Testis (tissue), 3 donors: ENCODE data around the gene THAP8. TPM values are rescaled to one million over a fixed set of nuclear protein-coding genes. Genes with fewer than 3 reads are reported as not detected.

Experiments
- DNase-seq: peaks from one replicate; pipeline ENCODE4 v3.0.0-alpha.2; 2019
- H3K27ac ChIP-seq, 2 donors: fragments of 200-600 bp; sonication (generic); one replicate each; pipeline ENCODE4 v1.5.1; 2019
- H3K27me3 ChIP-seq: fragments of 200-600 bp; sonication (generic); one replicate; pipeline ENCODE4 v1.5.1; 2019
- H3K36me3 ChIP-seq: fragments of 200-600 bp; sonication (generic); one replicate; pipeline ENCODE4 v1.5.1; 2017; ENCODE audit warnings: low read depth; ENCODE audit errors: missing control alignments
- H3K4me1 ChIP-seq: fragments of 200-600 bp; sonication (generic); one replicate; pipeline ENCODE4 v1.5.1; 2019
- H3K4me3 ChIP-seq, 2 donors: fragments of 200-600 bp; sonication (generic); one replicate each; pipeline ENCODE4 v1.5.1; 2017 to 2019
- H3K9me3 ChIP-seq: fragments of 200-600 bp; sonication (generic); one replicate; pipeline ENCODE4 v1.5.1; 2017
- POLR2A ChIP-seq: fragments of 450-650 bp; IDR thresholded peaks from one replicate; pipeline ENCODE4 v1.6.1; 2017; ENCODE audit warnings: antibody characterized with exemption, mild to moderate bottlenecking, moderate library complexity
- WGBS, 2 donors: methylation state at CpG; one replicate each; pipeline ENCODE4 v1.1.5; 2018; 5-methylcytosine and 5-hydroxymethylcytosine counted together
- intact Hi-C: fragments of 100-400 bp; cut with DNase I; formaldehyde crosslinking; loops from one replicate; pipeline ENCODE4 v1.15.1; 2023; ENCODE audit warnings: low total_unique reads
- polyA plus RNA-seq: library from polyadenylated mRNA; stranded (reverse); fragments of 350-450 nt; fragmentation: Illumina TruSeq; extraction: RNeasy Lipid Tissue Mini Kit (QIAGEN cat#74804); gene quantifications from one replicate; pipeline ENCODE4 v1.2.3, GENCODE V29; 2014; ENCODE audit warnings: low read depth, low replicate concordance; ENCODE audit not compliant: insufficient read depth
- total RNA-seq, 2 donors: library from RNA; depleted of rRNA; stranded (reverse); fragments of >200 nt; gene quantifications; one replicate each; pipeline ENCODE4 v1.2.3, GENCODE V29; 2016
- TF ChIP-seq, protein P1 (sequence below), 3 experiments: fragments of 450-650 bp in 2 of 3; fragments of 200-600 bp in 1 of 3; sonication (generic) in 1 of 3; IDR thresholded peaks; one replicate each; pipeline ENCODE4 v1.5.1; 2016 to 2019; ENCODE audit warnings: antibody characterized with exemption in 3 of 3, mild to moderate bottlenecking in 2 of 3, moderate library complexity in 1 of 3

THAP8 gene
- total and polyA plus RNA-seq, 3 donors from 2014 or later: 25.0 to 34.2 (median 25.8) TPM

DNA sequence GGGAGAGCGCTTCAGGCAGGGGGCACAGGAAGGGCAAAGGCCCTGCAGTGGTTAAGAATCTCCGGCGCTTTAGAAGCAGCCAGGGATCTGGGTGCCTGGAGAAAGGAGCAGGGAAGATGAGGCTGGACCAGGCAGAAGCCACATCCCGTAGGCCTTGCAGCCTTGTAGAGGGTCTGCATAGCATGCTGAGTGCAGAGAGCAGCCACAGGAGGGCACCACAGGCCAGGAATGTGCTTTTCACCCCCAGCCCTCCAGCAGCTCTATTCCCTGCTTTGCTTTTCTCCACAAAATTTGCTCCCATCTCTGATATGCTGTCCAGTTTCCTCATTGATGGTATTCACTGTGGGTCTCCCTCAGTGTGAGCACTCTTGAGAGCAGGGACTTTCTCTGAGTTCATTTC, 6.3 kb upstream of the THAP8 start:
- TF ChIP-seq POLR2A: no peak
- TF ChIP-seq, protein P1, sequence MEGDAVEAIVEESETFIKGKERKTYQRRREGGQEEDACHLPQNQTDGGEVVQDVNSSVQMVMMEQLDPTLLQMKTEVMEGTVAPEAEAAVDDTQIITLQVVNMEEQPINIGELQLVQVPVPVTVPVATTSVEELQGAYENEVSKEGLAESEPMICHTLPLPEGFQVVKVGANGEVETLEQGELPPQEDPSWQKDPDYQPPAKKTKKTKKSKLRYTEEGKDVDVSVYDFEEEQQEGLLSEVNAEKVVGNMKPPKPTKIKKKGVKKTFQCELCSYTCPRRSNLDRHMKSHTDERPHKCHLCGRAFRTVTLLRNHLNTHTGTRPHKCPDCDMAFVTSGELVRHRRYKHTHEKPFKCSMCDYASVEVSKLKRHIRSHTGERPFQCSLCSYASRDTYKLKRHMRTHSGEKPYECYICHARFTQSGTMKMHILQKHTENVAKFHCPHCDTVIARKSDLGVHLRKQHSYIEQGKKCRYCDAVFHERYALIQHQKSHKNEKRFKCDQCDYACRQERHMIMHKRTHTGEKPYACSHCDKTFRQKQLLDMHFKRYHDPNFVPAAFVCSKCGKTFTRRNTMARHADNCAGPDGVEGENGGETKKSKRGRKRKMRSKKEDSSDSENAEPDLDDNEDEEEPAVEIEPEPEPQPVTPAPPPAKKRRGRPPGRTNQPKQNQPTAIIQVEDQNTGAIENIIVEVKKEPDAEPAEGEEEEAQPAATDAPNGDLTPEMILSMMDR (IDR thresholded peaks at IDR 0.05): peak; percentile 18 to 32 (median 18)
- DNase-seq: peak; percentile 74
- intact Hi-C loops: no loop called here
- Histone ChIP-seq H3K27me3 (no peaks in the 10 kb centered on the region), H3K9me3 (no peaks in the 10 kb centered on the region), H3K4me3 (no peak overlapping the region), H3K4me1 (peaks cover 5% of the 10 kb centered on the region), H3K36me3 (no peaks in the 10 kb centered on the region), H3K27ac (no peak overlapping the region)
- 76 to 82% methylated on average over 4 of the region's 4 CpGs for WGBS, 2 donors

DNA sequence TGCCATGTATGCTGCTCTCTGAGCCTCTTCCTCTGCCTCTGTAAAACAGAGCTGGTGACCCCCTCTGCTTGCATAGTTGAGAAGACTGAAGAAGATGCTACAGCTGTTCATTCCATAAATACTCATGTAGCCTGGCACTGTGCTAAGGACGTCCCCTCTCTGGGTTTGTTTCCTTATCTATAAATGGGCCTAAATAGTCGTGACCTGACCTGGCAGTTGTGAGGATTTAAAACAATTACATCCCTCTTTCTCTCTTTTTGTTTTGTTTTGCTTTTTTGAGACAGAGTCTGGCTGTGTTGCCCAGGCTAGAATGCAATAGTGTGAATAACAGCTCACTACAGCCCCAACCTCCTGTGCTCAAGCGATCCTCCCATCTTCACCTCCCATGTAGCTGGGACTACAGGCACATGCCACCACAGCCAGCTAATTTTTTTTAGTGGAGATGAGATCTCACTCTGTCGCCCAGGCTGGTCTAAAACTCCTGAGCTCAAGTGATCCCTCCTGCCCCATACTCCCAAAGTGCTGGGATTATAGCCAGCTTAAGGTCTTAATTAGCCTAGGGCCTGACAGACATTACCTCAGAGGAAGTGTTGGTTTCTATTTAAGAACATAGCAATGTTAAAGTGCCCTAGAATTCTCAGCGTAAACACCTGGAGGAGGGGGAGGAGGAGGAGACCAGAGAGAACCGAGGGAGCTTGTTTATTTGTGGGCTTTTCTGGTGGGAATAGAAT, 5.3 kb upstream of the THAP8 start:
- TF ChIP-seq, protein P1 (IDR thresholded peaks at IDR 0.05): no peak
- no peak for TF ChIP-seq POLR2A
- Histone ChIP-seq H3K27ac (no peak overlapping the region), H3K27me3 (no peaks in the 10 kb centered on the region), H3K9me3 (no peaks in the 10 kb centered on the region), H3K4me1 (peaks cover 10% of the 10 kb centered on the region), H3K4me3 (no peak overlapping the region), H3K36me3 (no peaks in the 10 kb centered on the region)
- 88% methylated on average over 6 of the region's 6 CpGs for WGBS, 2 donors
- no peak for DNase-seq
- intact Hi-C loops: loop anchor here (10.0 kb wide), 1 partner anchor 715 kb away; the partner anchor contains the start of gene ZNF850

- WGBS, 2 donors: 87 to 91% methylated on average over 11 to 12 of the region's 12 CpGs
- Histone ChIP-seq H3K9me3 (no peaks in the 10 kb centered on the region), H3K27me3 (no peaks in the 10 kb centered on the region), H3K4me3 (no peak overlapping the region), H3K27ac (no peak overlapping the region), H3K4me1 (peaks cover 10% of the 10 kb centered on the region), H3K36me3 (no peaks in the 10 kb centered on the region)
- DNase-seq: no peak
- TF ChIP-seq POLR2A: no peak
- TF ChIP-seq, protein P1 (IDR thresholded peaks at IDR 0.05): no peak
- intact Hi-C loops: loop anchor here (10.0 kb wide), 1 partner anchor 716 kb away; the partner anchor contains the start of gene ZNF850
These were observed 4.5 kb upstream of the THAP8 start for GRCh38 chr19:36058481-36059179.

GRCh38 chr19:36054733-36055686, 925 bp upstream of the THAP8 start, which contains the start of gene WDR62:
Gene WDR62 (plus strand): TSS chr19:36054897. CDS start chr19:36054972, 75 bp downstream.
- 1 to 2% methylated on average over 29 to 58 of the region's 76 CpGs for WGBS, 2 donors
- Histone ChIP-seq H3K9me3 (no peaks in the 10 kb centered on the region), H3K4me1 (peaks cover 16% of the 10 kb centered on the region), H3K36me3 (no peaks in the 10 kb centered on the region), H3K27me3 (no peaks in the 10 kb centered on the region), H3K4me3 (peak within 1 kb of the TSS; percentile 62 to 79), H3K27ac (peak within 1 kb of the TSS; percentile 94 to 98)
- no peak for TF ChIP-seq POLR2A
- TF ChIP-seq, protein P1 (IDR thresholded peaks at IDR 0.05): no peak
- intact Hi-C loops: loop anchor here (10.0 kb wide), 1 partner anchor 720 kb away; the partner anchor contains the start of gene ZNF850
- DNase-seq: peak; percentile 96
